ENCODE results near the gene AZGP1. TPM values are rescaled to one million over a fixed set of nuclear protein-coding genes. Genes with fewer than 3 reads are reported as not detected.
"Not testable (repeated sequence)": the region's sequence is repeated elsewhere in the genome, so short reads cannot be mapped to it uniquely, and the experiment has no call there.

AZGP1 gene
- polyA plus RNA-seq = 100 to 1,000 TPM; 155 to 415 (median 202) TPM

DNA sequence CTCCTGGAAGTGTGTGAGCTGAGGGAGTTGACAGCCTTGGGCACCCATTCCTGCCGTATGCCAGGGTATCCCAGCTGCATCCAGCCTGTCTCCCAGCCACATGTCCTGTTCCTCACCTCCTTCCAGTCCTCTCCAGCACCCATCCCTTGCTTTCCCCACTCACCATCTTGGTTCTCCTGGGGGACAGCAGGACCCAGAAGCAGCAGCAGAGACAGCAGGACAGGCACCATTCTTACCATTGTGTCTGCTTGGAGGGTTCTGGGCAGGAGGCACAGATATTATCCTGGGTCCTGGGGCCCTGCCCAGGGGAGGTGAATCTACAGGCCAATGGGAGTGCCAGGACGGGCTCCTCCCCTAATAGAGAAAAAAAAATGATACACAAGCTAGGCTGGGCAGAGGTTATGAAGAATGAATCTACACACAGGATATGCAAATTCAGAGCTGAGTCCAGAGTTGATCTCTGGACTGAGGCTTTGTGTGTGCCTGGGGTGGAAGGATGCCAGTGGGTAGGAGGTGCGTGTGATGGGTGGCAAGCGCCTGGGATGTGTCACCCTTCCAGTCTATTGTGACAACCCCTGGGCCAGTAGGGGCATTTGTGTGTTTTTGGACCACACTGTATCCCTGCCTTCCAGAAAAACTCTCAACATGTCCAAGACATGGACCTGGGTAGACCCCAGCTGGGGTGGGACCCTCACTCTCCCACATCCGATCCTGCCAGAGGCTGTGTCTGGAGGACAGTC lies at the start of gene AZGP1:
TSS of gene AZGP1 (minus strand) at position 250 of the 740 bp plus-strand sequence. CDS start at position 239, 11 bp downstream.
- H3K27ac ChIP-seq (ENCODE audit: low read depth, low read length) = no peak within 1 kb of the TSS
- 45 to 73% (median 66%) methylated on average over 5 of the region's 5 CpGs for WGBS, 3 donors

- 52 to 89% (median 83%) methylated on average over 12 of the region's 12 CpGs for WGBS, 3 donors
- no peak overlapping the region for H3K27ac ChIP-seq (ENCODE audit: low read depth, low read length)
Observed at GRCh38 chr7:100024020-100024619, 48.3 kb upstream of the AZGP1 start.

- H3K27ac ChIP-seq (ENCODE audit: low read depth, low read length) = no peak overlapping the region
- 75 to 87% (median 87%) methylated on average over 12 of the region's 12 CpGs for WGBS, 3 donors
Observed at GRCh38 chr7:100023526-100023925, 47.7 kb upstream of the AZGP1 start.

GRCh38 chr7:100022621-100023020 lies 46.8 kb upstream of the AZGP1 start:
- H3K27ac ChIP-seq (ENCODE audit: low read depth, low read length) = no peak overlapping the region
- WGBS, 3 donors = 20 to 75% (median 71%) methylated on average over 5 of the region's 5 CpGs

DNA sequence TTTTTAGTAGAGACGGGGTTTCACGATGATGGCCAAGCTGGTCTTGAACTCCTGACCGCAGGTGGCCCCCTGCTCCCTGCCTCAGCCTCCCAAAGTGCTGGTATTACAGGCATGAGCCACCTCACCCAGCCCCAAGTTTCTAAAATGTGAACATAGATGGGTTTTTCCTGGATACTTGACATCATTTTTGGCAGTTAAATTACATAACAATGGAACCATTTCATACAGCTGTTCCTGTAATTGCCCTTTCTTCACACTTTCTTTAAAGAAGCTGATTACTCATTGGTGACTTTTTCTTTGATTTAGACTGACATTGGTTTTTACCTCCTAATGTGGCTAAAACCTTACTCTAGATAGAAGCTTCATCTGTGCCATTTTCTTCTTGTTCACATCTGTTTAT lies 45.5 kb upstream of the AZGP1 start:
- WGBS, 3 donors = 78 to 96% (median 85%) methylated on average over 3 of the region's 3 CpGs
- no peak overlapping the region for H3K27ac ChIP-seq (ENCODE audit: low read depth, low read length)

DNA sequence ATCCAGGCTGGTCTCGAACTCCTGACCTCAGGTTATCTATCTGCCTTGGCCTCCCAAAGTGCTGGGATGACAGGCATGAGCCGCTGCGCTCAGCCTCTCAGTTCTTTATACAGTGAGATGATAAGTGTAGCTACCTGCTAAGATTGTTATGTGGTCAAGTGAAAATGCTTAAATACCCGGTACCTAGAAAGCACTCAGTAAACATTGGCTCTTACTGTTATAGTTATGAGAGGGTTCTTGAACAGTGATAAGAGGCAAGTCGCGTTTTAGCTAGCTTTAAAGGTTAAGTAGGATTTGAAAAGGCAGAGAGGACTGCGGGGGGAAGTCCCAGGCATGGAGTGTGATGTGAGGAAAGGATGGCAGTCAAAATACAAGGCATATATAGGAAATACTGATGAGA lies 44.1 kb upstream of the AZGP1 start:
- 42 to 82% (median 80%) methylated on average over 7 of the region's 7 CpGs for WGBS, 3 donors
- no peak overlapping the region for H3K27ac ChIP-seq (ENCODE audit: low read depth, low read length)

GRCh38 chr7:100017875-100018274 lies 42.0 kb upstream of the AZGP1 start:
- 54 to 89% (median 86%) methylated on average over 5 of the region's 5 CpGs for WGBS, 3 donors
- H3K27ac ChIP-seq (ENCODE audit: low read depth, low read length) = no peak overlapping the region

- H3K27ac ChIP-seq (ENCODE audit: low read depth, low read length) = no peak overlapping the region
- WGBS, 3 donors = 20 to 82% (median 69%) methylated on average over 11 of the region's 11 CpGs
Observed at GRCh38 chr7:100017300-100017699, 41.5 kb upstream of the AZGP1 start.

DNA sequence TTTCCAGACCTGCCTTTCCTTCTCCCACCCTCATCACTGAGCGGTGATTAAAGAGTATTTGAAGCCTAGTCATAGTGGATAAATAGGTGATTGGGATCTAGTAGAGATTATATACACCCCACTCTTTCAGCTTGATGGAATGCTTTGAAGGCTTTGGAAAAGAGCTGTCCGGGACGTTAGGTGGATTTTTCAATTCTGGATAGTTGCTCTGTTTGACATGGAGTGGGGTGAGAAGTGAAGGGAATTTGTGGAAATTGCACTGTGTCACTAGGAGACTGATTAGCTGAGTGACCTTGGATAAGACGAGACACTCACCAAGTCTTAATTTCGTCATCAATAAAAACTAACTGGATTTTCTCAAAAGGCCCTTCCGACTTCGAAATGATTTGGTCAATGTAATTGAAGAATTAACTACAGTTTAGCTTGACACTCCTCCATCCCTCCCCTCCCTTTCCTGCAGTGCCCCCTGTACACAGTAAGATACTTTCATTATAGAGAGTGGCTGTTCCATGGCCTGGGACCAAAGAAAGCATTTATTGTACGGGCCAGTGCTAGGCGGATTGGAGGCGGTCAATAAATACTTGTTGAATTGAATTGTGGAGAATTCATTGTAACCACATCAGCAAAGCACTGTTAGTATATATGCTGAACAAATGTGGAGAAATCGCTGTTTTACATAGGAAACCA lies 40.5 kb upstream of the AZGP1 start:
- no peak overlapping the region for H3K27ac ChIP-seq (ENCODE audit: low read depth, low read length)
- WGBS, 3 donors = 7 to 27% (median 25%) methylated on average over 11 of the region's 11 CpGs

GRCh38 chr7:100015232-100016214 lies 39.7 kb upstream of the AZGP1 start, which contains the start of gene ZKSCAN1:
Gene ZKSCAN1 (plus strand): TSS chr7:100015596. CDS start chr7:100023507, 7,911 bp downstream.
- WGBS, 3 donors = 1 to 2% (median 2%) methylated on average over 66 to 70 of the region's 70 CpGs
- H3K27ac ChIP-seq (ENCODE audit: low read depth, low read length) = peak within 1 kb of the TSS; percentile 97

DNA sequence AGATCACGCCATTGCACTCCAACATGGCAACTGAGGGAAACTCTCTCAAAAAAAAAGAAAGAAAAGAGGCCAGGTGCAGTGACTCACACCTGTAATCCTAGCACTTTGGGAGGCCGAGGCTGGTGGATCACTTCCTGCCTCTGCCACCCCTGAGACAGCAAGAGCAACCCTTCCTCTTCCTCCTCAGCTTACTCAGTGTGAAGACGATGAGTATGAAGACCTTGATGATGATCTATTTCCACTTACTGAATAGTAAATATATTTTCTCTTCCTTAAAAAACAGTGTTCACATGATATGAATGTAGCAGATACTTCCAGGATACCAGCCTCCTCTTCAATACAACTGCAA lies 37.5 kb upstream of the AZGP1 start:
- 62 to 77% (median 64%) methylated on average over 3 of the region's 3 CpGs for WGBS, 3 donors
- no peak overlapping the region for H3K27ac ChIP-seq (ENCODE audit: low read depth, low read length)

DNA sequence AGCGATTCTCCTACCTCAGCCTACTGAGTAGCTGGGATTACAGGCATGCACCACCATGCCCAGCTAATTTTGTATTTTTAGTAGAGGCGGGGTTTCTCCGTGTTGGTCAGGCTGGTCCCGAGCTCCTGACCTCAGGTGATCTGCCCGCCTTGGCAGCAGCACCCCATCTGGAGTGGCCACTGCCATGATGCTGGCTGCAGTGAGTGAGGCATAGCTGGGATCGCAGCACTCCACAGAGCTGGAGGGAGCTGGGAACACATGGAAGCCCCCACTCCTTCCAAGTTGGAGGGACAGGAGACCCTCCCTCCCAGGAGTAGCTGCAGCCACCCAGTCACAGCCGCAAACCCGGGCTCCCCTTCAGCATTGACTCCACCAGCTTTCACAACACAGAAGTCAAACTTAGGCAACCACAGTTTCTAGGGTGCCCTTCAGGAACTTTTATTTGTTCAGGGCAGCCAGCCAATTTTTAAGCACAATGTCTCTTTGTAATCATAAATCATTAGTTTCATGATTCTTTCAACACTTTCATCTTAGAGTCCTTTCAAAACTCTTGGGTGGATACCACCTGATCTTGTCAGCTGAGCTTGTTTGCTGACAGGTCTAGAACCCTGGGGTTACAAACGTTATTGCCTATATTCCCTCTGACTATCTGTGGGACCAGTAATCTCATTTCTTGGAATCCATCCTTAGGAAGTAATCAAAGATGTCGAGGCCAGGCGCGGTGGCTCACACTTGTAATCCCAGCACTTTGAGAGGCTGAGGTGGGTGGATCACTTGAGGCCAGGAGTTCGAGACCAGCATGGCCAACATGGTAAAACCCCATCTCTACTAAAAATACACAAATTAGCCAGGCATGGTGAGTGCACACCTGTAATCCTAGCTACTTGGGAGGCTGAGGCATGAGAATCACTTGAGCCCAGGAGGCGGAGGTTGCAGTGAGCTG lies 36.8 kb upstream of the AZGP1 start:
- WGBS, 3 donors = 51 to 73% (median 58%) methylated on average over 14 of the region's 14 CpGs
- not testable (repeated sequence) for H3K27ac ChIP-seq (ENCODE audit: low read depth, low read length)

DNA sequence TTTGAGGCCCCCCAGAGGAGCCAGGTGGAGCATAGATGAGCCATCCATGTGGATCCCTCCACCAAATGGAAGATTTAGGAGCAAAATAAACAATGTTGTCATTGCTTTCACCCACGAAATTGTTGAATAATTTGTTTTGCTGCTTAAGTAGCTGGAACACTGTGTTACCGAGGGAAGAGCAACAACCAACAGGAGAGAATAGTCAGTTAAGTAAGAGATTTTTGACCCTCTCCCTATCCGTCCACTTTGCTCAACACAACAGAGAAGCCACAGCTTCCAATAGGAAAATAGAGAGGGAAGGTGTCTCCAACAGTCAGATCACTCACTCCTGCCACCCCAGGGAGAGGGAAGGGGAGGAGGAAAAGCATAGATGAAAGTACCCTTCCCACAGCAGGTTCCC lies 35.7 kb upstream of the AZGP1 start:
- 62 to 70% (median 68%) methylated on average over 3 of the region's 3 CpGs for WGBS, 3 donors
- no peak overlapping the region for H3K27ac ChIP-seq (ENCODE audit: low read depth, low read length)

DNA sequence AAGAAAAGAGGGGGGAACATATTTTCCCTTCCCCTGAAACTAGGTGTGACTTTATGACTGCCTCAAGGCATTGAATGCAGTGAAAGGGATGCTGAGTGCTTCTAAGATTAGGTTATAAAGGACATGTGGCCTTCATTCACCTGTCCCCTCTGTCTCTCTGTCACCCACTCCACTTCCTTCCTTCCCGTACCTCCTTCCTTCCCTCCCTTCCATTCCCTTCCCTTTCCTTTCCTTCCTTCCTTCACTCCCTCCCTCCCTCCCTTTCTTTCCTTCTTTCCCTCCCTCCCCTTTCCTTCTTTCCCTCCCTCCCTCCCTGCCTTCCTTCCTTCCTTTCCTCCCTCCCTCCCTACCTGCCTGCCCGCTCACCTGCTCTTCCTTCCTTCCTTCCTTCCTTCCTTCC lies 35.1 kb upstream of the AZGP1 start:
- H3K27ac ChIP-seq (ENCODE audit: low read depth, low read length) = no peak overlapping the region
- WGBS, 3 donors = 50 to 63% (median 52%) methylated on average over 2 of the region's 2 CpGs

DNA sequence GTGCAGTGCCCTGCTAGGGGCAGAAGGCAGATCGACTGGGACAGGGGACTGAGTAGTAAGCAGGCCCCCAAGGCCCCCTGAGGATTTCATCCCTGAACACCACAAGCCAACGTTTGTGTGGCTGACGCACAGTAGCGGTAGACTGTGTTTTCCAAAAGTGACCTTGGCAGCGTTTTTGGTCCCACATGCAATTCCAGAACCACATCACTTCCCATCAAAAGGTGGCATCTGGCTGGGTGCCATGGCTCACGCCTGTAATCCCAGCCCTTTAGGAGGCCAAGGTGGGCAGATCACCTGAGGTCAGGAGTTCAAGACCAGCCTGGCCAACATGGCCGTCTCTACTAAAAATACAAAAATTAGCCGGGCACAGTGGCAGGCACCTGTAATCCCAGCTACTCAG lies 34.1 kb upstream of the AZGP1 start:
- 47 to 82% (median 74%) methylated on average over 8 of the region's 8 CpGs for WGBS, 3 donors
- not testable (repeated sequence) for H3K27ac ChIP-seq (ENCODE audit: low read depth, low read length)

DNA sequence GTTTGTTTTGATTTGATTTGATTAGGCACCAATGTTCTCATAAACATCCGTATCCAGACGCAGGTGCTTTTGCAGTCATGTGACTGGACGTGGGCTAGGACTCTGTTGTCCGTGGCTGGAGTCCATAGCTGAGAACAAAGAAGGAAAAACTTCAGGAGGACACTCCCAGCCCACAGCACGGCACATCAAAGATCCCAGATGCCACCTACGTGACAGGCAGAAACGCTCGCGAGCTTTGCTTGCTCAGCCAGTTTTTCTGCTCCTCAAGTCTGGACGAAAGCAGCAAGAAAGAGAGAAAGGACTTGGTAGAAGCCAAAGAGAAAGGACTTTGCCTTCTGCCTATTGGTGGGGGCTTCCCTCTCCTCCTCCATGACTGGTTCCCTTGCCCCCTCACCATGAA lies 32.7 kb upstream of the AZGP1 start:
- no peak overlapping the region for H3K27ac ChIP-seq (ENCODE audit: low read depth, low read length)

GRCh38 chr7:100007887-100008286 lies 32.1 kb upstream of the AZGP1 start:
- 71 to 83% (median 79%) methylated on average over 3 of the region's 3 CpGs for WGBS, 3 donors

More for the DNA sequence above, 32.7 kb upstream of the AZGP1 start:
- WGBS, 3 donors = 25 to 73% (median 65%) methylated on average over 10 of the region's 10 CpGs

More at GRCh38 chr7:100007887-100008286, 32.1 kb upstream of the AZGP1 start:
- H3K27ac ChIP-seq (ENCODE audit: low read depth, low read length) = no peak overlapping the region

Measured in adipose tissue (tissue), 3 donors.